ENCODE measurements around the gene VCL. TPM values are rescaled to one million over a fixed set of nuclear protein-coding genes. Genes with fewer than 3 reads are reported as not detected.

The VCL gene
- total RNA-seq, 4 donors from 2014 or later: 69.1 to 109 (median 90.1) TPM

- DNase-seq (ENCODE audit: low spot score) (no peak), ATAC-seq (ENCODE audit: low FRiP score) (no peak)
- TF ChIP-seq, protein P1, sequence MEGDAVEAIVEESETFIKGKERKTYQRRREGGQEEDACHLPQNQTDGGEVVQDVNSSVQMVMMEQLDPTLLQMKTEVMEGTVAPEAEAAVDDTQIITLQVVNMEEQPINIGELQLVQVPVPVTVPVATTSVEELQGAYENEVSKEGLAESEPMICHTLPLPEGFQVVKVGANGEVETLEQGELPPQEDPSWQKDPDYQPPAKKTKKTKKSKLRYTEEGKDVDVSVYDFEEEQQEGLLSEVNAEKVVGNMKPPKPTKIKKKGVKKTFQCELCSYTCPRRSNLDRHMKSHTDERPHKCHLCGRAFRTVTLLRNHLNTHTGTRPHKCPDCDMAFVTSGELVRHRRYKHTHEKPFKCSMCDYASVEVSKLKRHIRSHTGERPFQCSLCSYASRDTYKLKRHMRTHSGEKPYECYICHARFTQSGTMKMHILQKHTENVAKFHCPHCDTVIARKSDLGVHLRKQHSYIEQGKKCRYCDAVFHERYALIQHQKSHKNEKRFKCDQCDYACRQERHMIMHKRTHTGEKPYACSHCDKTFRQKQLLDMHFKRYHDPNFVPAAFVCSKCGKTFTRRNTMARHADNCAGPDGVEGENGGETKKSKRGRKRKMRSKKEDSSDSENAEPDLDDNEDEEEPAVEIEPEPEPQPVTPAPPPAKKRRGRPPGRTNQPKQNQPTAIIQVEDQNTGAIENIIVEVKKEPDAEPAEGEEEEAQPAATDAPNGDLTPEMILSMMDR (IDR thresholded peaks at IDR 0.05): no peak
Measured at GRCh38 chr10:74097776-74098175, 99.9 kb downstream of the VCL start.

GRCh38 chr10:74099420-74099819 lies 101.5 kb downstream of the VCL start:
- ATAC-seq (ENCODE audit: low FRiP score) (no peak), DNase-seq (ENCODE audit: low spot score) (no peak)

DNA sequence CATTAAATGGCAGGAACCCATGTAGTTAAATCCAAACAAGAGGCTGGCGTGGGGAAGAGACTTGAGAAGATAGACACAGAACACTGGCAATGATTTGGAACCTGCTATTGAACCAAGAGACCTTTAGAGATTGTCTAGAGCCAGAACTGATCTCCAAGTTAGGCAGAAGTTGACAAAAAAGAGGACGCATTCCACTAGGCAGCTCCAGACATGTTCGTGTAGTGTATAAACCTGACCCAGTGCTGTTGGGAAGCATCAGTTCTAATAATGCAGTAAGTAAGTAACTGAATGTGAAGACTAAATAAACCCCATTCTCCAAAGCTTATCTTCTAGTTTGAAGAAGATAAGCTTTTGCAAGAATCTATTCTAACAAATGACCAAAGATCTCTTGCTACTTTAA lies 101.9 kb downstream of the VCL start:
- ATAC-seq (ENCODE audit: low FRiP score): no peak

More at GRCh38 chr10:74099420-74099819, 101.5 kb downstream of the VCL start:
- TF ChIP-seq, protein P1 (IDR thresholded peaks at IDR 0.05): no peak

DNA sequence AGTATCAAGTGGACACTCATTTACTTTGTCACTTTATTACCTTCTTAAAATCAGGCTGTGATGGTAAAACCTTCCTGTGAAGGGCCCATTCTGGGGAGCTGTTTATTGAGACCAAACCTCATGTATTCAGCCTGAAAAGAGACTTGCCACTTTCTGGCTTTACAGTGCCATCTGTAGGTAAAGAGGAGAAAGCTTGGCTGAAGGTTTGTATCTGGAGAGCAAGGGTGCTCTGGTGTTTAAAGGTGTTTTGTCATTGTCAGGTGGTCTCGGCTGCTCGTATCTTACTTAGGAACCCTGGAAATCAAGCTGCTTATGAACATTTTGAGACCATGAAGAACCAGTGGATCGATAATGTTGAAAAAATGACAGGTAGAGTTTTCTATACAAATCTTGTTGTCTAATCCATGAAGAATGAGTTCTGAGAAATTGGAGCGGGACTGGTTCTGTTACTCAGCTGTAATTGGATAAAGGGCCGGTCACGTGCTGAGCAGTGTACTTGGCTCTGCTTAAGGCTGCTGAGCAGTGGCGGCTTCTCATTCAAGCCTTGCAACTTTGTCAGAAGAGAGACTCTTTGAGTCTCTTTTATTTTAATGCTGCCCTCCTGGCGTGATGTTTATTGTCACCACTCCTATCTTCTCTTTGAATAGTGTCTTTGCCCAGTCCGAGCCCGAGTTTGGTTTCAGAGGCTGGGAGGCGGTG lies 105.8 kb downstream of the VCL start:
- ATAC-seq (ENCODE audit: low FRiP score) (no peak), DNase-seq (ENCODE audit: low spot score) (no peak)
- TF ChIP-seq, protein P1 (IDR thresholded peaks at IDR 0.05): no peak

More for the DNA sequence above, 101.9 kb downstream of the VCL start:
- TF ChIP-seq, protein P1 (IDR thresholded peaks at IDR 0.05): no peak
- DNase-seq (ENCODE audit: low spot score): no peak

DNA sequence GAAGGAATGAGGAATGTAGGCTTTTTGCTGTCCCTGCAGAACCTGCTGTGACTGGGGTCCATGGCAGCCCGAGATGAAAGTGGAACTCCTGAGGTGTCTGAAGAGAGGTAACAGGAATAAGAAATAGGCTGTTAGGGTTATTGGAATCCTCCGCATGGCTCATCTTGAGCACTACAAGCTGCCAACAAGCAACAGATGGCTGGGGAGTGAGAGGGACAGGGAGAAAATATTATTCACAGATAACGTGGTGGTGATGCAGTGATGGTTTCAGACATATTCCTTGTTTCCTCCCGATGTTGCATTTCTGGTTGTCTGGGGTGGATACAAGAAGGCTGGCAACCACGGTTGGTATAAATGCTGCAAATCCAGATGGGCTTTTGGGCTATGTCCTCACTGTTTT lies 106.6 kb downstream of the VCL start:
- TF ChIP-seq, protein P1 (IDR thresholded peaks at IDR 0.05): no peak
- ATAC-seq (ENCODE audit: low FRiP score): no peak
- DNase-seq (ENCODE audit: low spot score): no peak

- ATAC-seq (ENCODE audit: low FRiP score): no peak
- DNase-seq (ENCODE audit: low spot score): no peak
- TF ChIP-seq, protein P1 (IDR thresholded peaks at IDR 0.05): no peak
Measured at GRCh38 chr10:74104996-74105395, 107.1 kb downstream of the VCL start.

GRCh38 chr10:74107391-74107790 lies 109.5 kb downstream of the VCL start:
- no peak for ATAC-seq (ENCODE audit: low FRiP score)
- DNase-seq (ENCODE audit: low spot score): no peak
- TF ChIP-seq, protein P1 (IDR thresholded peaks at IDR 0.05): no peak

Data from omental fat pad (tissue), 4 donors.